Measurements from ENCODE around the gene CELF2.

The CELF2 gene

DNA sequence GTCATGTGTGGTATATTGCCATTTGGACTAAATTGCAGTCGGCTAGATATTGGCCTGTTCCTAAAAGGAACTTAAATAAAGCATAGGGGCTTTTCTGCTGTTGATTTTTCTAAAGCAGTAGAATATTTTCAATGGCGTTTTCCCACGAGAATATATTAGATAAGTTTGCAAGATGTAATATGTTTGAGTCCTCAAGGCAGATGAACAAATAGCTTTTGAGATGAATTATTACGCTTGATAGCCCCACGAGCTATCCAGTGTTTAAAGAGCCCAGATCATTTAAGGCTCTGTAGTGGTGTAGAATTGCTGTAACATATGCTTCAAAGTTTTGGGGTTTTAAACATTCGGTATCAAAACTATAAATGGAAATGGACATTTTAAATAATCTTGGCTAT, 2.9 kb downstream of the CELF2 start:
- DNase-seq (ENCODE audit: low read depth in 1 of 2, low spot score in 1 of 2): no peak

- DNase-seq (ENCODE audit: low read depth in 1 of 2, low spot score in 1 of 2): no peak
Measured at GRCh38 chr10:11022213-11022612, 4.5 kb downstream of the CELF2 start.

- DNase-seq (ENCODE audit: low read depth in 1 of 2, low spot score in 1 of 2): no peak
Measured at GRCh38 chr10:11023009-11023953, 5.6 kb downstream of the CELF2 start.

DNA sequence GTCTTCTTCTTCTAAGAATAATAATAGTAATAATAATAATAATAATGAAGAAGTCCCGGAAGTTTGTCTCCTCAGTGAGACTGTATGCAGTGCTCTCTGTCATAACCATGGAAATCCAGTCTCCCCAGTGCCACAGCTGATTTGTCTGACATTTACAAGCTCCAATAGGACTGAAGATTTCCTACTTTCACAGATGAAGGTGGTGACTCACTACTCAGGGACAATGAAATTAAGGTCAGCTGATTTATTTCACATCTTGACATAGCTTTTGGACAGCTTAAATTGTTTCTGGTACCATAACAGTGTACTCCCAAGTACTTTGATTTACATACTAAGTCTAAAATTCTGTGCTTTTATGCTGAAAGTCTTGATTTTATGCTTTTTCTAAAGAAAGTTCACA, 6.9 kb downstream of the CELF2 start:
- no peak for DNase-seq (ENCODE audit: low read depth in 1 of 2, low spot score in 1 of 2)

- no peak for DNase-seq (ENCODE audit: low read depth in 1 of 2, low spot score in 1 of 2)
Measured at GRCh38 chr10:11025978-11026377, 8.3 kb downstream of the CELF2 start.

DNA sequence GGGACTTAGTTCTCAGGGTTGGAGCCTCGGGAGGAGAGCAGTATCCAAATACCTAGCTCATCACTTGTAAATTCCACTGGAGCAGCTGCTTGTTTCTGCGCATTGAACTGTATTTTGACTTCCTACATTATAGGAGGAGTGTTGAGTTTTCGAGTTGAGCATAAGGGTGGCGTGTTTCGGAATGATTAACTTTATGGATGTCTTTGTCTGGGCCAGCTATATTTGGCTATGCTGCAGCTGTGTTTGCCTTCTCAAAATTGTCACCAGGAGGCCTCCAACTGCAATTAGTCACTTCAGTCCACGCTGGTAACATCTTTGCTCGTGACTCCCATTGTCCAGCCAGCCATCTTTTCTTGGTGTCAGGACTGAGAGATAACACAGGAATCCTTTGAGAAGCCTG, 9.1 kb downstream of the CELF2 start:
- no peak for DNase-seq (ENCODE audit: low read depth in 1 of 2, low spot score in 1 of 2)

DNA sequence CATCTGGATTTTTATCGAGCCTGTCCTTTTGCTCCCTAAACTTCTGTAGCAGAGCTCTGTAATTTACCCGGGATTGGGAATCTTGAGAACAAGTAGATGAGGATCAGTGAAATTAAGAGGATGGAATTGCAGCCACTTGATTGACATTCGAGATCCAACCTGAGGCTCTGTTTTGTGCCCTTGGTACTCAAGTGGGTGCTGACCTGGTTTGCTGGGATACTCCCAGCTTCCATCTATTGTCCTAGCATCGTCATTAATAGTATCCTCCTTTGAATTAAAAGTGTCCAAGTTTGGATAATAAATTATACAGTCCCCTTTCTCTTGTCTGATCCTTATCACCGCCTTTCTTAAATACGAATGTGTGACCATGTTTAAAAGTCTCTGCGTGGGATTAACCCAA, 17.1 kb downstream of the CELF2 start:
- no peak for DNase-seq (ENCODE audit: low read depth in 1 of 2, low spot score in 1 of 2)

- no peak for DNase-seq (ENCODE audit: low read depth in 1 of 2, low spot score in 1 of 2)
Measured at GRCh38 chr10:11035301-11035991, 17.8 kb downstream of the CELF2 start.

DNA sequence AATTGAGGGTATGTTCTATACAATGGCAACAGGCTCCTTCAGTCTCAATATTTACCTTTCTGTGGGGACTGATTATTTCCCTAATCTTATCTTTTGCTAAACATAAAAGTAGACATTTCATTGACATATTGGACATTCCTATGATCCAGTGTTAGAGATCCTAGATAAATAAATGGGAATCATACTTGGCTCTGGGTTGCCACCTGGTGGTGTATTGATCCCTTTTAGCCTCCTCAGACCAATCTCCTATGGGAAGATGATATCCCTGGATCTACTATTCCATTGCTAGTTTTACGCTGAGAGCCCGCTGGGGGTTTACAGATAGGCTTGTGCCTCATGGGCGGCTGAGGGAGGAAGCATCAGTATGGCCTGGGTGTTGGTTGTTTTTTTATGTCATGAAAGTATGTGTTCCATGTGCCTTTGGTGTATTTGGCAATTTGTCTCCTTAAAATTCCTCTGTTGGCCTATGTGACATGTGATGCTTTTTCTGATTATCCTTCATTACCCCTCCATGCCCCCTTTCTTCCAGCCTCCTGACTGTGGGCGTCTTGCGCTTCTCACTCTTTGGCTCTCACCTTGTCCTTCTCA, 18.8 kb downstream of the CELF2 start:
- no peak for DNase-seq (ENCODE audit: low read depth in 1 of 2, low spot score in 1 of 2)

DNA sequence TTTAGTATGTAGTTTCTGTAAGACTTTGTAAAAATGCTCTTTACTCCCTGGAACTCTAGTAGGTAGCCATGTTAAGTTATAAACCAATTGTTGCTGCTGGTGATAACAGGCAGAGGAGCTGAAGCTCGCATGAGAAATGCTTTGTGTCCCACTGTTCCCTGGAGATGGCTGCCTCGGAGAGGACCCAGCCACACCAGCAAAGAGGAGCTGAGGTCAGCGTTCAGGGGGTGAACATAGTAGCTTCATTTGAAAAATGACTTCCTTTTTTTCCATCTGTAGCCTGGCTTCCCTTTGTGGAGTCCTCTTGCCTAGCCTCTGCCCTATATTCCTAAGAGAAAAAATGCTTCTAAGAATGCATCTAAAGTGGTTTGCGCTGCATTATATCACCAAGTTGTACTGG, 20.3 kb downstream of the CELF2 start:
- DNase-seq (ENCODE audit: low read depth in 1 of 2, low spot score in 1 of 2): no peak

DNA sequence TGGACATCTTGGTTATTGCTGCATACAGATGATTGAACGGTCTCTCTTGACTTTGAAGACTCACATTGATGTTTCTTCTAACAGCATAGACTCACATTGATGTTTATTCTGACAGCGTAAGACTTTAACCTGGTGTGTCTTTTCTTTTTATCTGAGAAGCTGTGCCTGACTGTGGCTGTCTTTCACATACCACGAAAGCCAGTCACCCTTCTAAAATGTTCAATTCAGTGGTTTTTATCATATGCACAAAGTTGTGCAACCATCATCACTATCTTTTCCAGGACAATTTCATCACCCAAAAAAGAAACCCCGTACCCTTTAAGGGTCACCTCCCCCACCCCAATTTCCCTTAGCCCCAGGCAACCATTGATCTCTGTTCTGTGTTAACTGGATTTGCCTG, 24.7 kb downstream of the CELF2 start:
- DNase-seq (ENCODE audit: low read depth in 1 of 2, low spot score in 1 of 2): no peak

DNA sequence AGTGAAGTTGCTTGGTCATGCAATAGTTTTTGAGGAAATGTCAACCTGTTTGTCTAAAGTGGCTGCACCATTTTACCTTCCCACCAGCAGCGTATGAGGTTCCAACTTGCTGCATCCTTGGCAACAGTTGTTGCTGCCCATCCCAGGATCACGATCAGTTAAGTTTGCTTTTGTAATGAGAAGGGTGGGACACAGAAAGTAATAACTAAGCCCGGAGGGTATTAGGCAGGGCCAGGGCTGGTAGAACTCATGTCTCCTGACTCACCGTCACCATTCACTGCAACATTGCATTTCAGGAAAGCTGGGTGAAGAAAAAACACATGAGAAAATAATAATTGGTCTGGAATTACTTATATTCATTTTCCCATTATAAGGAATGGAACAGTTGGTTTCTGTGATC, 25.4 kb downstream of the CELF2 start:
- DNase-seq (ENCODE audit: low read depth in 1 of 2, low spot score in 1 of 2): no peak

- no peak for DNase-seq (ENCODE audit: low read depth in 1 of 2, low spot score in 1 of 2)
Measured at GRCh38 chr10:11043446-11044127, 25.9 kb downstream of the CELF2 start.

DNA sequence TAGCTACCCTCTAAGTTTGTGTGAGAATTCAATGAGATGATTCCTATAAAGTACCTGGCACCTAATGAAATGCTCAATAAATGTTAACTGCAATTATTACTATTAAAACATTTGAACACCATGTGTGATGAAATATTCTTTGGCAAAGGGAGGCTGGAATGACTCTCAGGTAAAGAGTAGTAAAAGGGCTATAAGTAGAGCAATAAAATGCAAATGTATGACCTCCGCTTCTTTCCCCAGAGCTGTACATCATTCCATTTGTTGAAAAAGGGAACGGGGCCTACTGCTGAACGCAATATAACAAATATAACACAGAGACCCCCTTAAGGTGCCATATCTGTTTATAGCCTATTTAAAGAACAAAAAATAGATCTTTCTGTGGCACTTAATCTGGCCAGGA, 27.8 kb downstream of the CELF2 start:
- no peak for DNase-seq (ENCODE audit: low read depth in 1 of 2, low spot score in 1 of 2)

- no peak for DNase-seq (ENCODE audit: low read depth in 1 of 2, low spot score in 1 of 2)
Measured at GRCh38 chr10:11045995-11046775, 28.5 kb downstream of the CELF2 start.

GRCh38 chr10:11046776-11047160, 29.1 kb downstream of the CELF2 start:
- DNase-seq (ENCODE audit: low read depth in 1 of 2, low spot score in 1 of 2): no peak

- no peak for DNase-seq (ENCODE audit: low read depth in 1 of 2, low spot score in 1 of 2)
Measured at GRCh38 chr10:11048707-11049278, 31.1 kb downstream of the CELF2 start.

DNA sequence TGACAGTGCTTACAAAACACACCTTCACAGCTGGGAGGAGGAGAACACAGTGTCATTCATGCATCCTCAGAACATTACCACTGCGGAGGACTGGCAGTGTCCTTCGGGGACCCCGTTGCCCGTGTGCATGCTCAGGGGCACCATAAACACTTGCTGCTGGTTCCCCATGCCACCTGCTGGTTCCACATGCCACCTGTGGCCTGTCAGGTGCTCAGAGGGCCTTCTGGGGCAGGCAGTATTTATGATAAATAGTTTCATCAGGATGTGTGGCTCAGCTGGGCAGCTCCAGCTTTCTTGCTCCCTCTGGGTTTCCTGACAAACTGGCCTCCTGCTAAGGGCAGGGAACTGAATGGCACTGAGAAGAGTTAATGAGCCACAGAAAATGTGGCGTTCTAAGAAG, 32.1 kb downstream of the CELF2 start:
- no peak for DNase-seq (ENCODE audit: low read depth in 1 of 2, low spot score in 1 of 2)

- no peak for DNase-seq (ENCODE audit: low read depth in 1 of 2, low spot score in 1 of 2)
Measured at GRCh38 chr10:11050301-11051287, 32.9 kb downstream of the CELF2 start.

Measured in activated T-helper 1 cell treated with anti-CD3 and anti-CD28 coated beads, Interleukin-2, amount 50 U/mL, for 16 hours (primary cell).